ENCODE measurements around the gene GNG12. TPM values are rescaled to one million over a fixed set of nuclear protein-coding genes. Genes with fewer than 3 reads are reported as not detected.

GNG12 gene
- total and polyA plus RNA-seq, 4 experiments from 2014 or later, result not detected

GRCh38 chr1:67761091-67761490, 72.2 kb downstream of the GNG12 start:
- no peak overlapping the region for H3K27ac Mint-ChIP-seq
- intact Hi-C loops (cut with micrococcal nuclease), result loop anchor here (2.0 kb wide), 1 partner anchor 74 kb away; no protein-coding TSS in a partner anchor

GRCh38 chr1:67760030-67760821, 73.0 kb downstream of the GNG12 start:
- Histone ChIP-seq H3K9me3 (ENCODE audit: control insufficient read depth in 1 of 2, low read length in 2 of 2) (no peaks in the 10 kb centered on the region), H3K4me1 (ENCODE audit: insufficient read depth, low read length) (no peaks in the 10 kb centered on the region), H3K36me3 (ENCODE audit: insufficient read depth, low read length) (no peaks in the 10 kb centered on the region), H3K27ac (ENCODE audit: low read depth, low read length) (no peak overlapping the region), H3K4me3 (ENCODE audit: low read length in 2 of 2) (no peak overlapping the region), H3K27me3 (ENCODE audit: insufficient read depth, low read length) (no peaks in the 10 kb centered on the region)
- intact Hi-C loops (cut with micrococcal nuclease), result loop anchor here (1.0 to 2.0 kb wide), 3 partner anchors 73 to 228 kb away; no protein-coding TSS in a partner anchor
- CTCF ChIA-PET (ENCODE audit: partially characterized antibody), result interaction anchor here (0.6 to 12.4 kb wide), 48 partner anchors 8 to 545 kb away, joined by 3 to 320 read pairs (median 4); partner anchors contain the start of genes GADD45A and IL12RB2
- H3K27ac Mint-ChIP-seq, result no peak overlapping the region
- POLR2A ChIA-PET (ENCODE audit: partially characterized antibody), result interaction anchor here (1.0 to 2.5 kb wide), 2 partner anchors 75 to 199 kb away, joined by 7 to 21 read pairs; partner anchors contain the start of gene GADD45A
- DNase-seq, result peak in 4 of 5 donors; percentile 33 to 58 (median 48)
- no peaks in the 10 kb centered on the region for H3K36me3 Mint-ChIP-seq
- H3K9me3 Mint-ChIP-seq, result no peaks in the 10 kb centered on the region
- H3K27me3 Mint-ChIP-seq, result peaks cover 17 to 20% of the 10 kb centered on the region in 2 donors
- no peak overlapping the region for H3K4me3 Mint-ChIP-seq
- H3K4me1 Mint-ChIP-seq, result no peaks in the 10 kb centered on the region

More at GRCh38 chr1:67761091-67761490, 72.2 kb downstream of the GNG12 start:
- no peak overlapping the region for H3K27ac ChIP-seq (ENCODE audit: low read depth, low read length)
- H3K27me3 Mint-ChIP-seq, result peaks cover 19 to 22% of the 10 kb centered on the region in 2 donors
- ChIA-PET CTCF (ENCODE audit: partially characterized antibody) (interaction anchor here (0.9 to 12.4 kb wide), 31 partner anchors 8 to 325 kb away, joined by 3 to 320 read pairs (median 7); partner anchors contain the start of gene GADD45A), POLR2A (ENCODE audit: partially characterized antibody) (interaction anchor here (2.5 kb wide), 1 partner anchor 76 kb away, joined by 21 read pairs; the partner anchor contains the start of gene GADD45A)
- no peak for DNase-seq
- no peak overlapping the region for H3K4me3 ChIP-seq (ENCODE audit: low read length in 2 of 2)
- no peaks in the 10 kb centered on the region for H3K9me3 ChIP-seq (ENCODE audit: control insufficient read depth in 1 of 2, low read length in 2 of 2)
- no peak overlapping the region for H3K4me3 Mint-ChIP-seq
- no peaks in the 10 kb centered on the region for H3K27me3 ChIP-seq (ENCODE audit: insufficient read depth, low read length)
- H3K4me1 Mint-ChIP-seq, result peaks cover 0 to 3% (median 1%) of the 10 kb centered on the region in 4 donors
- H3K36me3 Mint-ChIP-seq, result no peaks in the 10 kb centered on the region
- H3K9me3 Mint-ChIP-seq, result no peaks in the 10 kb centered on the region
- H3K4me1 ChIP-seq (ENCODE audit: insufficient read depth, low read length), result no peaks in the 10 kb centered on the region
- no peaks in the 10 kb centered on the region for H3K36me3 ChIP-seq (ENCODE audit: insufficient read depth, low read length)

- ChIA-PET POLR2A (ENCODE audit: partially characterized antibody) (interaction anchor here (1.0 to 2.5 kb wide), 2 partner anchors 74 to 198 kb away, joined by 7 to 21 read pairs; partner anchors contain the start of gene GADD45A), CTCF (ENCODE audit: partially characterized antibody) (interaction anchor here (1.0 to 12.4 kb wide), 40 partner anchors 8 to 545 kb away, joined by 3 to 320 read pairs (median 6); partner anchors contain the start of gene GADD45A)
- Mint-ChIP-seq H3K9me3 (no peaks in the 10 kb centered on the region), H3K4me3 (no peak overlapping the region), H3K27ac (no peak overlapping the region), H3K27me3 (peaks cover 16 to 18% of the 10 kb centered on the region in 2 donors), H3K4me1 (peaks cover 0 to under 1% (median under 1%) of the 10 kb centered on the region in 4 donors), H3K36me3 (no peaks in the 10 kb centered on the region)
- intact Hi-C loops (cut with micrococcal nuclease), result loop anchor here (1.0 to 2.0 kb wide), 3 partner anchors 73 to 227 kb away; no protein-coding TSS in a partner anchor
- DNase-seq, result no peak
- Histone ChIP-seq H3K4me1 (ENCODE audit: insufficient read depth, low read length) (no peaks in the 10 kb centered on the region), H3K36me3 (ENCODE audit: insufficient read depth, low read length) (no peaks in the 10 kb centered on the region), H3K27ac (ENCODE audit: low read depth, low read length) (no peak overlapping the region), H3K9me3 (ENCODE audit: control insufficient read depth in 1 of 2, low read length in 2 of 2) (no peaks in the 10 kb centered on the region), H3K4me3 (ENCODE audit: low read length in 2 of 2) (no peak overlapping the region), H3K27me3 (ENCODE audit: insufficient read depth, low read length) (no peaks in the 10 kb centered on the region)
These were observed 73.6 kb downstream of the GNG12 start for GRCh38 chr1:67759692-67760029.

- Mint-ChIP-seq H3K27ac (no peak overlapping the region), H3K4me3 (no peak overlapping the region), H3K36me3 (no peaks in the 10 kb centered on the region), H3K27me3 (peaks cover 10 to 14% of the 10 kb centered on the region in 2 donors), H3K9me3 (no peaks in the 10 kb centered on the region), H3K4me1 (peaks cover 0 to 6% (median 3%) of the 10 kb centered on the region in 4 donors)
- no peaks in the 10 kb centered on the region for H3K36me3 ChIP-seq (ENCODE audit: insufficient read depth, low read length)
- CTCF ChIA-PET (ENCODE audit: partially characterized antibody), result interaction anchor here (1.0 to 12.4 kb wide), 21 partner anchors 7 to 544 kb away, joined by 3 to 320 read pairs (median 10); partner anchors contain the start of gene GADD45A
- no peak overlapping the region for H3K4me3 ChIP-seq (ENCODE audit: low read length in 2 of 2)
- no peak overlapping the region for H3K27ac ChIP-seq (ENCODE audit: low read depth, low read length)
- no peak for DNase-seq
- intact Hi-C loops (cut with micrococcal nuclease), result no loop called here
- no peaks in the 10 kb centered on the region for H3K4me1 ChIP-seq (ENCODE audit: insufficient read depth, low read length)
- H3K9me3 ChIP-seq (ENCODE audit: control insufficient read depth in 1 of 2, low read length in 2 of 2), result no peaks in the 10 kb centered on the region
- POLR2A ChIA-PET (ENCODE audit: partially characterized antibody), result interaction anchor here (2.5 kb wide), 1 partner anchor 74 kb away, joined by 21 read pairs; the partner anchor contains the start of gene GADD45A
- H3K27me3 ChIP-seq (ENCODE audit: insufficient read depth, low read length), result no peaks in the 10 kb centered on the region
These were observed 74.2 kb downstream of the GNG12 start for GRCh38 chr1:67759066-67759465.

GRCh38 chr1:67755619-67756018, 77.6 kb downstream of the GNG12 start:
- H3K36me3 ChIP-seq (ENCODE audit: insufficient read depth, low read length), result no peaks in the 10 kb centered on the region
- H3K4me3 ChIP-seq (ENCODE audit: low read length in 2 of 2), result no peak overlapping the region
- intact Hi-C loops (cut with micrococcal nuclease), result no loop called here
- POLR2A ChIA-PET (ENCODE audit: partially characterized antibody), result no interaction called here
- no peaks in the 10 kb centered on the region for H3K4me1 ChIP-seq (ENCODE audit: insufficient read depth, low read length)
- Mint-ChIP-seq H3K27me3 (peaks cover 1 to 3% of the 10 kb centered on the region in 2 donors), H3K4me1 (peaks cover 0 to 7% (median 3%) of the 10 kb centered on the region in 4 donors), H3K9me3 (no peaks in the 10 kb centered on the region), H3K4me3 (no peak overlapping the region), H3K27ac (peak overlapping the region in 1 of 7 donors; percentile 14), H3K36me3 (no peaks in the 10 kb centered on the region)
- H3K27ac ChIP-seq (ENCODE audit: low read depth, low read length), result no peak overlapping the region
- H3K27me3 ChIP-seq (ENCODE audit: insufficient read depth, low read length), result no peaks in the 10 kb centered on the region
- no peaks in the 10 kb centered on the region for H3K9me3 ChIP-seq (ENCODE audit: control insufficient read depth in 1 of 2, low read length in 2 of 2)
- CTCF ChIA-PET (ENCODE audit: partially characterized antibody), result interaction anchor here (1.0 to 12.4 kb wide), 2 partner anchors 64 to 195 kb away, joined by 3 to 320 read pairs; no protein-coding TSS in a partner anchor
- DNase-seq, result no peak

GRCh38 chr1:67755160-67755559, 78.1 kb downstream of the GNG12 start:
- CTCF ChIA-PET (ENCODE audit: partially characterized antibody), result interaction anchor here (1.0 to 12.4 kb wide), 2 partner anchors 64 to 195 kb away, joined by 3 to 320 read pairs; no protein-coding TSS in a partner anchor
- H3K36me3 ChIP-seq (ENCODE audit: insufficient read depth, low read length), result no peaks in the 10 kb centered on the region
- no peaks in the 10 kb centered on the region for H3K4me1 ChIP-seq (ENCODE audit: insufficient read depth, low read length)
- H3K27ac ChIP-seq (ENCODE audit: low read depth, low read length), result no peak overlapping the region
- DNase-seq, result no peak
- no peaks in the 10 kb centered on the region for H3K9me3 ChIP-seq (ENCODE audit: control insufficient read depth in 1 of 2, low read length in 2 of 2)
- intact Hi-C loops (cut with micrococcal nuclease), result no loop called here
- Mint-ChIP-seq H3K27me3 (no peaks in the 10 kb centered on the region), H3K36me3 (no peaks in the 10 kb centered on the region), H3K4me1 (peaks cover 0 to 7% (median 3%) of the 10 kb centered on the region in 4 donors), H3K9me3 (no peaks in the 10 kb centered on the region), H3K4me3 (no peak overlapping the region), H3K27ac (no peak overlapping the region)
- POLR2A ChIA-PET (ENCODE audit: partially characterized antibody), result no interaction called here
- no peaks in the 10 kb centered on the region for H3K27me3 ChIP-seq (ENCODE audit: insufficient read depth, low read length)
- no peak overlapping the region for H3K4me3 ChIP-seq (ENCODE audit: low read length in 2 of 2)

GRCh38 chr1:67754526-67754920, 78.7 kb downstream of the GNG12 start:
- H3K4me3 Mint-ChIP-seq, result no peak overlapping the region
- no peak overlapping the region for H3K27ac Mint-ChIP-seq
- DNase-seq, result no peak
- no peaks in the 10 kb centered on the region for H3K9me3 Mint-ChIP-seq
- H3K36me3 ChIP-seq (ENCODE audit: insufficient read depth, low read length), result no peaks in the 10 kb centered on the region
- H3K27ac ChIP-seq (ENCODE audit: low read depth, low read length), result no peak overlapping the region
- no peaks in the 10 kb centered on the region for H3K27me3 ChIP-seq (ENCODE audit: insufficient read depth, low read length)
- no peaks in the 10 kb centered on the region for H3K9me3 ChIP-seq (ENCODE audit: control insufficient read depth in 1 of 2, low read length in 2 of 2)
- H3K36me3 Mint-ChIP-seq, result no peaks in the 10 kb centered on the region
- POLR2A ChIA-PET (ENCODE audit: partially characterized antibody), result no interaction called here
- peaks cover 0 to 7% (median 3%) of the 10 kb centered on the region in 4 donors for H3K4me1 Mint-ChIP-seq
- intact Hi-C loops (cut with micrococcal nuclease), result no loop called here
- CTCF ChIA-PET (ENCODE audit: partially characterized antibody), result interaction anchor here (1.3 to 12.4 kb wide), 2 partner anchors 12 to 194 kb away, joined by 3 to 320 read pairs; no protein-coding TSS in a partner anchor
- no peaks in the 10 kb centered on the region for H3K27me3 Mint-ChIP-seq
- no peak overlapping the region for H3K4me3 ChIP-seq (ENCODE audit: low read length in 2 of 2)
- no peaks in the 10 kb centered on the region for H3K4me1 ChIP-seq (ENCODE audit: insufficient read depth, low read length)

Data from CD4-positive, alpha-beta memory T cell (primary cell).